ENCODE data around the gene HGF.

GRCh38 chr7:81725812-81726127 lies 44.1 kb downstream of the HGF start:
- TF ChIP-seq CTCF (IDR thresholded peaks at IDR 0.05) (no peak), EZH2 (IDR thresholded peaks at IDR 0.05) (no peak), EZH2phosphoT487 (IDR thresholded peaks at IDR 0.05) (no peak)

Data from neural progenitor cell (in vitro differentiated cells).